Measurements from ENCODE around the gene ESRP2.

The ESRP2 gene

DNA sequence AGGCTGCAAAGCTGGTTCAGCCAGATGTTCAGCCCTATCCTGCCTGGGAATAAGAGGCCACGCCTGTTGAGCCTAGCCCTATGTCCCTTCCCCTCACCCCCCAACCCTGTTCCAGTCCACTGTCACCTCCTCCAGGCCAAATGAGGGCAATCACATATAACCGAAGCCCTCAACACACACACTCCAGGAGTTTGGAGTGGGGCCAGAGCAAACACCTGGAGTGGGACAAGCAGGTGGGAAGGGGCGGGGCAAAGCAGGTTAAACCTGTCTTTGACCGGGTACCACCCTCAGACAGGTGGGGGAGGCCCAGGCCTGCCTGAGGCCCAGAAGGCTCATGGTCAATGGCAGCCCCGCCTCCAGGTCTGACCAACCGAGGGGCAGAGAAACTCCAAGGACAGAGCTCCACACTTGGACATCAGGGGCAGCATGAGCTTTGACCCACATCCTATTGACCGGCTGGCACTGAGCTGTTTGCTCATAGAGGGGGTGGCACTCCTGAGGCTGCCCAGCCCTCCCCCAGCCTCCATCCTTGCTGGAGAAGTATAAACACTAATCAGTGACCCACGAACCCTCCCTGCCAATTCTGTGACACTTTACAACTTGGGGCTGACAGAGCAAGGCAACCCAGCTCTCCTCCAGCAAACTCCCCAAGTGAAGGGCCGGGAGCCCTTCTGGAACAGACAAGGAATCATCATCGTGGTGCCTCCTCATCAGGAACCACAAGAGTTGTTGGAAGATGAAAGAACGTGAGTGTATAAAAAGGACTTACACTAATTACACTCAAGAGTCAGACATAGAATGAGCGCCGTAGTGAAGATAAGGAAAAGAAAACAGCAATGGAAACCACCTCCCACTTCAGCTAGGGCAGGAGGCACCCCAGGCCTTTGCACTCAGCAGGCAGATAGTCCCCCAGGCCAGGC, 1.5 kb downstream of the ESRP2 start:
- no peak for ATAC-seq
- no peaks in the 10 kb centered on the region for H3K27me3 Mint-ChIP-seq
- peak overlapping the region; percentile 5 to 7 for H3K4me3 Mint-ChIP-seq
- H3K4me1 Mint-ChIP-seq: peaks cover 68% of the 10 kb centered on the region
- DNase-seq: peak in 1 of 2 donors; percentile 14
- no peaks in the 10 kb centered on the region for H3K9me3 Mint-ChIP-seq
- peak overlapping the region in 1 of 2 donors; percentile 77 for H3K27ac Mint-ChIP-seq

GRCh38 chr16:68233835-68234187, 2.1 kb downstream of the ESRP2 start:
- Mint-ChIP-seq H3K27ac (peak overlapping the region in 1 of 2 donors; percentile 77), H3K4me3 (no peak overlapping the region), H3K4me1 (peaks cover 69% of the 10 kb centered on the region), H3K27me3 (no peaks in the 10 kb centered on the region), H3K9me3 (no peaks in the 10 kb centered on the region)
- DNase-seq: no peak
- ATAC-seq: no peak

GRCh38 chr16:68233085-68233834, 2.7 kb downstream of the ESRP2 start:
- H3K27me3 Mint-ChIP-seq: no peaks in the 10 kb centered on the region
- peaks cover 70% of the 10 kb centered on the region for H3K4me1 Mint-ChIP-seq
- DNase-seq (peak in 1 of 2 donors; percentile 37), ATAC-seq (peak; percentile 41)
- H3K9me3 Mint-ChIP-seq: no peaks in the 10 kb centered on the region
- peak overlapping the region in 1 of 2 donors; percentile 37 for H3K27ac Mint-ChIP-seq
- no peak overlapping the region for H3K4me3 Mint-ChIP-seq

DNA sequence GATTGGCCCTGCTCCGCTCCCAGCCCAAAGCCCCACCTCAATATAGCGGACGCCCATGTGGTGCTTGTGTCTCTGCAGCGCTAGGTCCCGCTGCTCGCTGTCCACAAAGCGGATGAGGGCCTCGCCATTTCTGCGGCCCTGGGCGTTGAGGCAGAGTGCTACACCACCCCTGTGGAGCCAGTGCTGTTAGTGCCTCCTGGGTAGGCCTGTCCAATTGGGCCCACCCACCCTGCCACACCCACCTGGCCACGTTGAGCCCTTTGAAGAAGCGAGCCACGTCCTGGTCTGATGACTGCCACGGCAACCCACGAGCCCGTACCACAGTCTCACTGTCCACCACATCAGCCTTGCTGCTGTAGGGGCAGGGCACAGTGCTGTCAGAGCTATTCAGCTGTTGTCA, 3.6 kb downstream of the ESRP2 start:
- ATAC-seq: no peak
- Mint-ChIP-seq H3K4me1 (peaks cover 71% of the 10 kb centered on the region), H3K27ac (no peak overlapping the region), H3K4me3 (no peak overlapping the region), H3K9me3 (no peaks in the 10 kb centered on the region), H3K27me3 (no peaks in the 10 kb centered on the region)
- DNase-seq: no peak

GRCh38 chr16:68231384-68232136, 4.4 kb downstream of the ESRP2 start:
- DNase-seq: no peak
- no peak for ATAC-seq
- Mint-ChIP-seq H3K4me1 (peaks cover 71% of the 10 kb centered on the region), H3K27ac (peak overlapping the region in 1 of 2 donors; percentile 86), H3K4me3 (no peak overlapping the region), H3K9me3 (no peaks in the 10 kb centered on the region), H3K27me3 (no peaks in the 10 kb centered on the region)

DNA sequence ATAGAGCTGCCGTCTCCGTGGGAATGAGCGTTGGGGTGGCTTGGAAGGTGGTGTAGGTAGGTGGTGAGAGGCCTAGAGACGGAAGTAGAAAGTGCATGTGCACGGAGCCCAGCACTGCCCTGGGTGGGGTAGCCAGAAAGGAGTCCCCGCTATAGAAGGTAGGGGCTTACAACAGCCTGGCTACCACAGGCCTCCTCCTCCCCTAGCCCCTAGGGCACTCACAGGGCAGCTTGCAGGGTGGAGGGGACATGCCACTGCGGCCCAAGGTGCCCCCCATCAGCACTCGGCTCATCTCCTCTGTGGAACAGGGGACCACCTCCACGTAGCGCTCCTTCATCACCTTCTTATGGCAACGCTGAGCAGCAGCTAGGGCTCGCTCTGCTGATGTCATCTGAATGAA, 5.0 kb downstream of the ESRP2 start:
- H3K4me1 Mint-ChIP-seq: peaks cover 72% of the 10 kb centered on the region
- no peaks in the 10 kb centered on the region for H3K9me3 Mint-ChIP-seq
- DNase-seq (no peak), ATAC-seq (no peak)
- no peak overlapping the region for H3K27ac Mint-ChIP-seq
- no peaks in the 10 kb centered on the region for H3K27me3 Mint-ChIP-seq
- H3K4me3 Mint-ChIP-seq: no peak overlapping the region

GRCh38 chr16:68230176-68230571, 5.8 kb downstream of the ESRP2 start:
- ATAC-seq (no peak), DNase-seq (no peak)
- no peaks in the 10 kb centered on the region for H3K9me3 Mint-ChIP-seq
- H3K4me3 Mint-ChIP-seq: no peak overlapping the region
- H3K4me1 Mint-ChIP-seq: peaks cover 74% of the 10 kb centered on the region
- no peak overlapping the region for H3K27ac Mint-ChIP-seq
- no peaks in the 10 kb centered on the region for H3K27me3 Mint-ChIP-seq

DNA sequence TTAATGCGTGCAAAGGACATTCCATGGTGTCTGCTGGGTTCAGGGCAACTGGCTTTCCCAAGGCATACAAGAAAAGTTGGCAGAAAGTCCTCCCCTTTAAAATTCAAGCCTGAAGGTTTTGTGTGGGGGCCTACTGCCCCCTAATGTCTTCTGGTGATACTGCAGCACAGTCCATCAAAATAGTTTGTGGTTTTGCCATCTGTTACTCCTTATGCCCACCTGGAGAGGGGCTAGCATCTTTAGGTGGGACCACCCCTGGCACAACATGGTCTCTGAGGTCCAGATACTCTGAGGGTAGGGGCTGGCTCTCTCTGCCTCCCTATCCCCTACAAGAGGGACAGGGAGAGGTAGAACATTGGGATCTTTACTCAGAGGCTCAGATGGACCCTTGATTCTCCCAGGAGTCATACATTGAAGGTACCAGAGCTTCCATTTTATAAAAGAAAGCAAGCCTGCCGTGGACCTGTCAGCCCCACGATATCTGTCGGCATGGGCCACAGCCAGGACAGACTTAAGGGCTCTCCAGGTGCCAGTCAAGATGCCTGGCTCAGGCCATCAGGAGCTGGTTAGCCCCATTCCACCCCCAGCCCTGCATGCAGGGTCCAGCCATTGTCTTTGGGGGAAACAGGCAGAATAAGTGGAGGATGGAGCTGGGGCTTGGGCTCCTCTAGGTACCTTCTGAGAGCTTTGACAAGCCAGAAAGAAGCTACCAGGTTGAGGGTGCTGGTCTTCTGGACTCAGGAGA, 6.3 kb downstream of the ESRP2 start:
- Mint-ChIP-seq H3K27ac (no peak overlapping the region), H3K9me3 (no peaks in the 10 kb centered on the region), H3K4me1 (peaks cover 70% of the 10 kb centered on the region), H3K27me3 (no peaks in the 10 kb centered on the region), H3K4me3 (no peak overlapping the region)
- peak in 1 of 2 donors; percentile 60 for DNase-seq
- ATAC-seq: no peak

GRCh38 chr16:68228652-68229051, 7.3 kb downstream of the ESRP2 start:
- ATAC-seq (no peak), DNase-seq (no peak)
- Mint-ChIP-seq H3K27ac (no peak overlapping the region), H3K4me3 (no peak overlapping the region), H3K9me3 (no peaks in the 10 kb centered on the region), H3K27me3 (no peaks in the 10 kb centered on the region), H3K4me1 (peaks cover 61% of the 10 kb centered on the region)

- Mint-ChIP-seq H3K27me3 (no peaks in the 10 kb centered on the region), H3K4me1 (peaks cover 55% of the 10 kb centered on the region), H3K9me3 (no peaks in the 10 kb centered on the region), H3K4me3 (peak overlapping the region; percentile 49 to 71), H3K27ac (peak overlapping the region; percentile 89 to 92)
- DNase-seq: no peak
- ATAC-seq: no peak
Observed at GRCh38 chr16:68227850-68228553, 7.9 kb downstream of the ESRP2 start.

- Mint-ChIP-seq H3K4me3 (peak overlapping the region; percentile 49 to 71), H3K27ac (peak overlapping the region; percentile 89 to 91), H3K27me3 (no peaks in the 10 kb centered on the region), H3K9me3 (no peaks in the 10 kb centered on the region), H3K4me1 (peaks cover 48% of the 10 kb centered on the region)
- ATAC-seq (peak; percentile 90), DNase-seq (peak in 1 of 2 donors; percentile 33)
Observed at GRCh38 chr16:68227183-68227793, 8.6 kb downstream of the ESRP2 start.

DNA sequence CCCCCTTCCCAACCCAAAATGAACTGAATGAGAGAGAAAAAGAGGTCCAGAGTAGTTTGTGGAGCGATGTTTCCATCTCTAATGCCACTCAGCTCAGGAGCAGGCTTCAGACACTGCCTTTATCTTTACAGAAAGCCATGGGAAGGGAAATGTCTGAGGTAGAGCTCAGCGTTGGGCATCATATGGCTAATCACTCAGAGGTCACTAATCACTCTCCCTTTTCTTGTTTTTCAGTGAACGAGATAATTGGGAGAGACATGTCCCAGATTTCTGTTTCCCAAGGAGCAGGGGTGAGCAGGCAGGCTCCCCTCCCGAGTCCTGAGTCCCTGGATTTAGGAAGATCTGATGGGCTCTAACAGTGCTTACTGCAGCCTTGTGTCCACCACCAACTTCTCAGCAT, 9.8 kb downstream of the ESRP2 start:
- Mint-ChIP-seq H3K27me3 (no peaks in the 10 kb centered on the region), H3K27ac (peak overlapping the region in 1 of 2 donors; percentile 71), H3K9me3 (no peaks in the 10 kb centered on the region), H3K4me1 (peaks cover 46% of the 10 kb centered on the region), H3K4me3 (no peak overlapping the region)
- ATAC-seq: no peak
- DNase-seq: no peak

DNA sequence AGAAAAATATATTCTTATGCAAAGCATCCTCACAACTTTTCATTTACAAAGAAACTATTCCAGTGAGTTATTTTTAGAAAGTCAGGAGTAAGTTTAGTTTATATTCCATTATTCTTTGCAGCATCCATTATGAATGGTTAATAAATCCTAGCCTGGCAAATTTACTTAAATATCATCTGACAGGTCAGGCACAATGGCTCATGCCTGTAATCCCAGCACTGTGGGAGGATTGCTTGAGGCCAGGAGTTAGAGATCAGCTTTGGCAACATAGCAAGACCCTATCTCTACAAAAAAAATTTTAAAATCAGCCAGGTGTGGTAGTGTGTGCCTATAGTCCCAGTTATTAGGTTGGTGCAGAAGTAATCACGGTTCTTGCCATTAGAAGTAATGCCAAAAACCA, 12.9 kb downstream of the ESRP2 start:
- Mint-ChIP-seq H3K4me3 (no peak overlapping the region), H3K27ac (no peak overlapping the region)
- ATAC-seq: no peak

GRCh38 chr16:68219725-68220351, 16.1 kb downstream of the ESRP2 start:
- no peak for DNase-seq
- Mint-ChIP-seq H3K4me3 (no peak overlapping the region), H3K4me1 (peaks cover under 1% of the 10 kb centered on the region), H3K27me3 (no peaks in the 10 kb centered on the region), H3K27ac (peak overlapping the region in 1 of 2 donors; percentile 44), H3K9me3 (no peaks in the 10 kb centered on the region)
- ATAC-seq: no peak

More for the DNA sequence above, 12.9 kb downstream of the ESRP2 start:
- Mint-ChIP-seq H3K9me3 (no peaks in the 10 kb centered on the region), H3K4me1 (peaks cover 31% of the 10 kb centered on the region), H3K27me3 (no peaks in the 10 kb centered on the region)
- DNase-seq: no peak
